Measurements from ENCODE around the gene SYNE3.

GRCh38 chr14:95499354-95499750 lies 17.1 kb downstream of the SYNE3 start:
- TF ChIP-seq CTCF (IDR thresholded peaks at IDR 0.05), result no peak
- no peak for TF ChIP-seq POLR2A (IDR thresholded peaks at IDR 0.05)
